Testis (tissue), 3 donors: Measurements from ENCODE around the gene MIER3. TPM values are rescaled to one million over a fixed set of nuclear protein-coding genes. Genes with fewer than 3 reads are reported as not detected.

ENCODE experiments used
- DNase-seq: peaks from one replicate; pipeline ENCODE4 v3.0.0-alpha.2; 2019
- H3K27ac ChIP-seq, 2 donors: fragments of 200-600 bp; sonication (generic); one replicate each; pipeline ENCODE4 v1.5.1; 2019
- H3K27me3 ChIP-seq: fragments of 200-600 bp; sonication (generic); one replicate; pipeline ENCODE4 v1.5.1; 2019
- H3K36me3 ChIP-seq: fragments of 200-600 bp; sonication (generic); one replicate; pipeline ENCODE4 v1.5.1; 2017; ENCODE audit warnings: low read depth; ENCODE audit errors: missing control alignments
- H3K4me1 ChIP-seq: fragments of 200-600 bp; sonication (generic); one replicate; pipeline ENCODE4 v1.5.1; 2019
- H3K4me3 ChIP-seq, 2 donors: fragments of 200-600 bp; sonication (generic); one replicate each; pipeline ENCODE4 v1.5.1; 2017 to 2019
- H3K9me3 ChIP-seq: fragments of 200-600 bp; sonication (generic); one replicate; pipeline ENCODE4 v1.5.1; 2017
- POLR2A ChIP-seq: fragments of 450-650 bp; IDR thresholded peaks from one replicate; pipeline ENCODE4 v1.6.1; 2017; ENCODE audit warnings: antibody characterized with exemption, mild to moderate bottlenecking, moderate library complexity
- WGBS, 2 donors: methylation state at CpG; one replicate each; pipeline ENCODE4 v1.1.5; 2018; 5-methylcytosine and 5-hydroxymethylcytosine counted together
- intact Hi-C: fragments of 100-400 bp; cut with DNase I; formaldehyde crosslinking; loops from one replicate; pipeline ENCODE4 v1.15.1; 2023; ENCODE audit warnings: low total_unique reads
- polyA plus RNA-seq: library from polyadenylated mRNA; stranded (reverse); fragments of 350-450 nt; fragmentation: Illumina TruSeq; extraction: RNeasy Lipid Tissue Mini Kit (QIAGEN cat#74804); gene quantifications from one replicate; pipeline ENCODE4 v1.2.3, GENCODE V29; 2014; ENCODE audit warnings: low read depth, low replicate concordance; ENCODE audit not compliant: insufficient read depth
- total RNA-seq, 2 donors: library from RNA; depleted of rRNA; stranded (reverse); fragments of >200 nt; gene quantifications; one replicate each; pipeline ENCODE4 v1.2.3, GENCODE V29; 2016
- TF ChIP-seq, protein P1 (sequence below), 3 experiments: fragments of 450-650 bp in 2 of 3; fragments of 200-600 bp in 1 of 3; sonication (generic) in 1 of 3; IDR thresholded peaks; one replicate each; pipeline ENCODE4 v1.5.1; 2016 to 2019; ENCODE audit warnings: antibody characterized with exemption in 3 of 3, mild to moderate bottlenecking in 2 of 3, moderate library complexity in 1 of 3

Gene MIER3
- total and polyA plus RNA-seq, 3 donors from 2014 or later: 27.8 to 71.6 (median 68.7) TPM

GRCh38 chr5:56873056-56873455 lies 78.9 kb downstream of the MIER3 start:
- intact Hi-C loops: no loop called here
- no peak for DNase-seq
- Histone ChIP-seq H3K4me3 (no peak overlapping the region), H3K27me3 (no peaks in the 10 kb centered on the region), H3K4me1 (no peaks in the 10 kb centered on the region), H3K36me3 (no peaks in the 10 kb centered on the region), H3K9me3 (no peaks in the 10 kb centered on the region), H3K27ac (no peak overlapping the region)
- TF ChIP-seq, protein P1, sequence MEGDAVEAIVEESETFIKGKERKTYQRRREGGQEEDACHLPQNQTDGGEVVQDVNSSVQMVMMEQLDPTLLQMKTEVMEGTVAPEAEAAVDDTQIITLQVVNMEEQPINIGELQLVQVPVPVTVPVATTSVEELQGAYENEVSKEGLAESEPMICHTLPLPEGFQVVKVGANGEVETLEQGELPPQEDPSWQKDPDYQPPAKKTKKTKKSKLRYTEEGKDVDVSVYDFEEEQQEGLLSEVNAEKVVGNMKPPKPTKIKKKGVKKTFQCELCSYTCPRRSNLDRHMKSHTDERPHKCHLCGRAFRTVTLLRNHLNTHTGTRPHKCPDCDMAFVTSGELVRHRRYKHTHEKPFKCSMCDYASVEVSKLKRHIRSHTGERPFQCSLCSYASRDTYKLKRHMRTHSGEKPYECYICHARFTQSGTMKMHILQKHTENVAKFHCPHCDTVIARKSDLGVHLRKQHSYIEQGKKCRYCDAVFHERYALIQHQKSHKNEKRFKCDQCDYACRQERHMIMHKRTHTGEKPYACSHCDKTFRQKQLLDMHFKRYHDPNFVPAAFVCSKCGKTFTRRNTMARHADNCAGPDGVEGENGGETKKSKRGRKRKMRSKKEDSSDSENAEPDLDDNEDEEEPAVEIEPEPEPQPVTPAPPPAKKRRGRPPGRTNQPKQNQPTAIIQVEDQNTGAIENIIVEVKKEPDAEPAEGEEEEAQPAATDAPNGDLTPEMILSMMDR (IDR thresholded peaks at IDR 0.05): no peak
- TF ChIP-seq POLR2A: no peak
- WGBS, 2 donors: 78 to 81% methylated on average over 3 of the region's 3 CpGs

DNA sequence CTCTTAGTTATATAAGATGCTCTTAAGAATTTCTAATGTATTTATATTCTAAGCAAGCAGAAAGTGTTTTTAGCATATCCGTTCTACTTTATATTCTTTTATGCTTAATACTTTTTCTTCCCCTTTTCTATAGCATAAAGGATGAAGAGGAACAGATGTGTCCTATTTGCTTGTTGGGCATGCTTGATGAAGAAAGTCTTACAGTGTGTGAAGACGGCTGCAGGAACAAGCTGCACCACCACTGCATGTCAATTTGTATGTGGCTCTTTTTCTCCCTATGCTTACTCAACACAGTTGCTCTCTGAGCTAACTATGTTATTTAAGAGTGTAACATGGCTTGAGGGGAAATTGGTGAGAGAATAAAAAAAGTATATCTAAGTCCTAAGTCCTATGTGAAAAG lies 80.1 kb downstream of the MIER3 start:
- Histone ChIP-seq H3K4me3 (no peak overlapping the region), H3K4me1 (no peaks in the 10 kb centered on the region), H3K9me3 (no peaks in the 10 kb centered on the region), H3K36me3 (no peaks in the 10 kb centered on the region), H3K27ac (no peak overlapping the region), H3K27me3 (no peaks in the 10 kb centered on the region)
- WGBS, 2 donors: 82 to 86% methylated on average over 2 of the region's 2 CpGs
- TF ChIP-seq, protein P1 (IDR thresholded peaks at IDR 0.05): no peak
- TF ChIP-seq POLR2A: no peak
- DNase-seq: no peak
- intact Hi-C loops: no loop called here

Other genes with a start within 250 kb of the MIER3 start
- gene MAP3K1, start 136.6 kb downstream of the MIER3 start, total RNA-seq: 10 to 100 TPM; 42.5 to 52.0 TPM
- 20.4 TPM for gene MAP3K1, start 136.6 kb downstream of the MIER3 start, polyA plus RNA-seq
- 10 to 100 TPM; 27.3 to 43.5 TPM for gene SETD9, start 42.5 kb downstream of the MIER3 start, total RNA-seq
- 58.6 TPM for gene SETD9, start 42.5 kb downstream of the MIER3 start, polyA plus RNA-seq
- 100 to 1,000 TPM; 137 to 167 TPM for gene GPBP1, start 221.9 kb upstream of the MIER3 start, total RNA-seq
- 109 TPM for gene GPBP1, start 221.9 kb upstream of the MIER3 start, polyA plus RNA-seq